Adrenal gland (tissue), 5 donors: Measurements from ENCODE around the gene FOXO3.

Experiments used
- CTCF ChIP-seq, 6 experiments: fragments of 450-650 bp in 4 of 6; fragments of 200-600 bp in 2 of 6; sonication (generic) in 1 of 6; IDR thresholded peaks; 1 replicate in 5 of 6; 2 replicates in 1 of 6; pipeline versions ENCODE4 v1.5.1 to v1.8.0; 2016 to 2021; ENCODE audit warnings: antibody characterized with exemption in 6 of 6, mild to moderate bottlenecking in 2 of 6, moderate library complexity in 1 of 6
- POLR2A ChIP-seq, 2 donors: fragments of 450-650 bp; IDR thresholded peaks; one replicate each; pipeline ENCODE4 v1.6.1; 2017; ENCODE audit warnings: antibody characterized with exemption in 2 of 2, mild to moderate bottlenecking in 2 of 2, moderate library complexity in 1 of 2
- donor health status: DM: no; HTN: no; CAD: no.

- TF ChIP-seq POLR2A (IDR thresholded peaks at IDR 0.05) (no peak), CTCF (IDR thresholded peaks at IDR 0.05) (no peak)
Measured at GRCh38 chr6:108672641-108673040, 111.9 kb downstream of the FOXO3 start.
